H9 (cell line): ENCODE results near the gene ULK4. TPM values are rescaled to one million over a fixed set of nuclear protein-coding genes. Genes with fewer than 3 reads are reported as not detected.

Source experiments
- DNase-seq: peaks from one replicate; pipeline ENCODE4 v3.0.0-alpha.2; 2017
- H2AFZ ChIP-seq: one replicate; pipeline ENCODE4 v1.6.1; 2013; ENCODE audit warnings: mild to moderate bottlenecking, low read length, control low read depth, moderate library complexity
- H2AK5ac ChIP-seq: 2 replicates; pipeline ENCODE4 v1.6.1; 2013; ENCODE audit warnings: low read length, control low read depth, mixed read lengths; ENCODE audit not compliant: insufficient read length
- H2BK120ac ChIP-seq: one replicate; pipeline ENCODE4 v1.6.1; 2013; ENCODE audit warnings: low read depth, mild to moderate bottlenecking, low read length, control low read depth, inconsistent platforms; ENCODE audit not compliant: poor library complexity, severe bottlenecking
- H2BK12ac ChIP-seq: 2 replicates; pipeline ENCODE4 v1.6.1; 2013; ENCODE audit warnings: low read length, control low read depth, mixed read lengths, low read depth; ENCODE audit not compliant: insufficient read length
- H2BK15ac ChIP-seq: 2 replicates; pipeline ENCODE4 v1.6.1; 2013; ENCODE audit warnings: low read depth, low read length, control low read depth
- H2BK20ac ChIP-seq: one replicate; pipeline ENCODE4 v1.6.1; 2013; ENCODE audit warnings: low read depth, mild to moderate bottlenecking, low read length, control low read depth, inconsistent platforms; ENCODE audit not compliant: poor library complexity, severe bottlenecking
- H2BK5ac ChIP-seq: 2 replicates; pipeline ENCODE4 v1.6.1; 2013; ENCODE audit warnings: low read length, control low read depth, mixed read lengths; ENCODE audit not compliant: insufficient read length
- H3K14ac ChIP-seq: 2 replicates; pipeline ENCODE4 v1.6.1; 2013; ENCODE audit warnings: low read length, control low read depth; ENCODE audit not compliant: insufficient read depth
- H3K18ac ChIP-seq: 2 replicates; pipeline ENCODE4 v1.6.1; 2013; ENCODE audit warnings: low read depth, mild to moderate bottlenecking, mixed read lengths, low read length, control low read depth; ENCODE audit not compliant: insufficient read length
- H3K23ac ChIP-seq: 2 replicates; pipeline ENCODE4 v1.6.1; 2013; ENCODE audit warnings: low read length, control low read depth, mixed read lengths, low read depth; ENCODE audit not compliant: insufficient read length
- H3K23me2 ChIP-seq: 2 replicates; pipeline ENCODE4 v1.6.1; 2013; ENCODE audit warnings: low read depth, mild to moderate bottlenecking, mixed read lengths, low read length, control low read depth; ENCODE audit not compliant: insufficient read length, poor library complexity, severe bottlenecking
- H3K27ac ChIP-seq: 2 replicates; pipeline ENCODE4 v1.5.1; 2013; ENCODE audit warnings: low read length, control low read depth, mixed read lengths, low read depth; ENCODE audit not compliant: insufficient read length
- H3K27me3 ChIP-seq: 2 replicates; pipeline ENCODE4 v1.6.1; 2013; ENCODE audit warnings: low read length, control low read depth, inconsistent platforms; ENCODE audit not compliant: insufficient read depth
- H3K4ac ChIP-seq: 2 replicates; pipeline ENCODE4 v1.6.1; 2013; ENCODE audit warnings: low read depth, mild to moderate bottlenecking, control low read depth, inconsistent platforms, low read length, moderate library complexity
- H3K4me1 ChIP-seq: 2 replicates; pipeline ENCODE4 v1.6.1; 2013; ENCODE audit warnings: low read length, control low read depth, inconsistent platforms; ENCODE audit not compliant: insufficient read depth
- H3K4me2 ChIP-seq: 2 replicates; pipeline ENCODE4 v1.6.1; 2013; ENCODE audit warnings: low read length, control low read depth, mixed read lengths; ENCODE audit not compliant: insufficient read length, insufficient read depth
- H3K56ac ChIP-seq: 2 replicates; pipeline ENCODE4 v1.6.1; 2013; ENCODE audit warnings: low read depth, mild to moderate bottlenecking, mixed read lengths, low read length, control low read depth; ENCODE audit not compliant: insufficient read length
- H3K79me1 ChIP-seq: 2 replicates; pipeline ENCODE4 v1.6.1; 2013; ENCODE audit warnings: low read depth, mild to moderate bottlenecking, moderate library complexity, low read length, control low read depth, inconsistent platforms; ENCODE audit not compliant: insufficient read depth, poor library complexity, severe bottlenecking
- H3K79me2 ChIP-seq: 2 replicates; pipeline ENCODE4 v1.6.1; 2013; ENCODE audit warnings: low read length, control low read depth, inconsistent platforms; ENCODE audit not compliant: insufficient read depth
- H3K9ac ChIP-seq: 2 replicates; pipeline ENCODE4 v1.6.1; 2013; ENCODE audit warnings: low read length, control low read depth, mixed read lengths; ENCODE audit not compliant: insufficient read length; ENCODE audit errors: extremely low read depth
- H3K9me3 ChIP-seq: one replicate; pipeline ENCODE4 v1.6.1; 2013; ENCODE audit warnings: low read depth, low read length, inconsistent platforms; ENCODE audit not compliant: control insufficient read depth
- H3T11ph ChIP-seq: one replicate; pipeline ENCODE4 v1.6.1; 2013; ENCODE audit warnings: mild to moderate bottlenecking, low read length, control low read depth, inconsistent platforms
- H4K20me1 ChIP-seq: one replicate; pipeline ENCODE4 v1.6.1; 2013; ENCODE audit not compliant: control insufficient read depth, insufficient read length, insufficient read depth
- H4K5ac ChIP-seq: 2 replicates; pipeline ENCODE4 v1.6.1; 2013; ENCODE audit warnings: low read depth, mild to moderate bottlenecking, mixed read lengths, low read length, control low read depth; ENCODE audit not compliant: insufficient read length
- H4K8ac ChIP-seq: replicated peaks from 2 replicates; pipeline ENCODE4 v1.6.1; 2013; ENCODE audit warnings: low read length, control low read depth, mixed read lengths, low read depth; ENCODE audit not compliant: insufficient read length
- H4K91ac ChIP-seq: 2 replicates; pipeline ENCODE4 v1.6.1; 2013; ENCODE audit warnings: low read depth, mild to moderate bottlenecking, moderate library complexity, mixed read lengths, low read length, control low read depth; ENCODE audit not compliant: insufficient read length
- H3K27ac Mint-ChIP-seq, 3 experiments: 2 replicates in 2 of 3; 3 replicates in 1 of 3; pipeline ENCODE4 v1.8.0; 2020 to 2021; ENCODE audit warnings: mixed read lengths in 3 of 3, mild to moderate bottlenecking in 1 of 3, moderate library complexity in 1 of 3
- H3K27me3 Mint-ChIP-seq: 2 replicates; pipeline ENCODE4 v1.8.0; 2021; ENCODE audit warnings: low read depth, mild to moderate bottlenecking, moderate library complexity, mixed read lengths
- H3K36me3 Mint-ChIP-seq, 3 experiments: 2 replicates in 2 of 3; 3 replicates in 1 of 3; pipeline ENCODE4 v1.8.0; 2020 to 2021; ENCODE audit warnings: low read depth in 3 of 3, mixed read lengths in 3 of 3; ENCODE audit not compliant: insufficient read depth in 1 of 3
- H3K4me1 Mint-ChIP-seq, 2 experiments: 2 replicates each; pipeline ENCODE4 v1.8.0; 2020; ENCODE audit warnings: mixed read lengths in 2 of 2
- H3K4me3 Mint-ChIP-seq, 2 experiments: 2 replicates in 1 of 2; 3 replicates in 1 of 2; pipeline ENCODE4 v1.8.0; 2020 to 2021; ENCODE audit warnings: mild to moderate bottlenecking in 2 of 2, mixed read lengths in 2 of 2, moderate library complexity in 1 of 2
- H3K9me3 Mint-ChIP-seq, 2 experiments: 2 replicates in 1 of 2; 3 replicates in 1 of 2; pipeline ENCODE4 v1.8.0; 2020; ENCODE audit warnings: mild to moderate bottlenecking in 2 of 2, mixed read lengths in 2 of 2, moderate library complexity in 1 of 2
- WGBS: extraction: QIAGEN DNeasy Blood & Tissue Kit; methylation state at CpG from one replicate; pipeline ENCODE4 v1.1.7; 2013; ENCODE audit warnings: missing lambda C conversion rate, low lambda C conversion rate, mixed read lengths; ENCODE audit not compliant: insufficient read length; ENCODE audit errors: extremely low coverage; 5-methylcytosine and 5-hydroxymethylcytosine counted together
- total RNA-seq: library from RNA; stranded (reverse); gene quantifications from 2 replicates; pipeline ENCODE4 v1.2.1, GENCODE V29; 2021
- TF ChIP-seq, protein P1 (sequence below): fragments of 200-600 bp; sonication (generic); conservative IDR thresholded peaks from 3 replicates; pipeline ENCODE4 v1.8.0; 2021; ENCODE audit warnings: antibody characterized with exemption, mild to moderate bottlenecking

Gene ULK4
- total RNA-seq, 1 experiment from 2014 or later: 12.9 TPM

GRCh38 chr3:41898631-41899030, 63.3 kb downstream of the ULK4 start:
- Histone ChIP-seq H3K9ac (no peak overlapping the region), H4K8ac (no peak overlapping the region), H2BK120ac (no peak overlapping the region), H2BK12ac (no peak overlapping the region), H2BK15ac (no peak overlapping the region), H3K4ac (no peak overlapping the region), H4K91ac (no peak overlapping the region), H3K56ac (no peak overlapping the region), H3K18ac (no peak overlapping the region), H3K27ac (no peak overlapping the region), H3K23ac (no peak overlapping the region), H2BK20ac (no peak overlapping the region), H3K14ac (no peak overlapping the region), H2AFZ (no peak overlapping the region), H3T11ph (no peak overlapping the region), H3K4me1 (no peaks in the 10 kb centered on the region), H3K9me3 (no peaks in the 10 kb centered on the region), H4K5ac (no peak overlapping the region), H3K79me2 (no peaks in the 10 kb centered on the region), H2AK5ac (no peak overlapping the region), H3K4me2 (no peak overlapping the region), H3K27me3 (no peaks in the 10 kb centered on the region), H3K79me1 (no peaks in the 10 kb centered on the region), H3K23me2 (no peaks in the 10 kb centered on the region), H4K20me1 (no peaks in the 10 kb centered on the region), H2BK5ac (no peak overlapping the region)
- TF ChIP-seq, protein P1, sequence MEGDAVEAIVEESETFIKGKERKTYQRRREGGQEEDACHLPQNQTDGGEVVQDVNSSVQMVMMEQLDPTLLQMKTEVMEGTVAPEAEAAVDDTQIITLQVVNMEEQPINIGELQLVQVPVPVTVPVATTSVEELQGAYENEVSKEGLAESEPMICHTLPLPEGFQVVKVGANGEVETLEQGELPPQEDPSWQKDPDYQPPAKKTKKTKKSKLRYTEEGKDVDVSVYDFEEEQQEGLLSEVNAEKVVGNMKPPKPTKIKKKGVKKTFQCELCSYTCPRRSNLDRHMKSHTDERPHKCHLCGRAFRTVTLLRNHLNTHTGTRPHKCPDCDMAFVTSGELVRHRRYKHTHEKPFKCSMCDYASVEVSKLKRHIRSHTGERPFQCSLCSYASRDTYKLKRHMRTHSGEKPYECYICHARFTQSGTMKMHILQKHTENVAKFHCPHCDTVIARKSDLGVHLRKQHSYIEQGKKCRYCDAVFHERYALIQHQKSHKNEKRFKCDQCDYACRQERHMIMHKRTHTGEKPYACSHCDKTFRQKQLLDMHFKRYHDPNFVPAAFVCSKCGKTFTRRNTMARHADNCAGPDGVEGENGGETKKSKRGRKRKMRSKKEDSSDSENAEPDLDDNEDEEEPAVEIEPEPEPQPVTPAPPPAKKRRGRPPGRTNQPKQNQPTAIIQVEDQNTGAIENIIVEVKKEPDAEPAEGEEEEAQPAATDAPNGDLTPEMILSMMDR: no peak
- Mint-ChIP-seq H3K27me3 (no peaks in the 10 kb centered on the region), H3K9me3 (no peaks in the 10 kb centered on the region), H3K36me3 (peaks cover 3 to 22% (median 14%) of the 10 kb centered on the region in 3 experiments; a peak in 5 of 7 replicates), H3K4me1 (peaks cover 0 to 7% of the 10 kb centered on the region in 2 experiments; a peak in 3 of 4 replicates), H3K27ac (no peak overlapping the region), H3K4me3 (no peak overlapping the region)
- no CpG with 5 or more reads among the region's 2 CpGs for WGBS
- no peak for DNase-seq
